ENCODE results near the gene HTR1D. TPM values are rescaled to one million over a fixed set of nuclear protein-coding genes. Genes with fewer than 3 reads are reported as not detected.

Gene HTR1D
- total and polyA plus RNA-seq, 4 donors, result 0.05 TPM; not detected in 3

GRCh38 chr1:23149114-23149513, 68.2 kb downstream of the HTR1D start:
- Histone ChIP-seq H3K9ac (ENCODE audit: low read depth in 1 of 2, low read length in 2 of 2) (no peak overlapping the region), H3K4me3 (ENCODE audit: low read depth in 1 of 3, low read length in 3 of 3) (no peak overlapping the region), H3K36me3 (ENCODE audit: control insufficient read depth in 4 of 4, insufficient read depth in 3 of 4, low read depth in 1 of 4, low read length in 3 of 4) (no peaks in the 10 kb centered on the region), H3K27me3 (ENCODE audit: control insufficient read depth in 4 of 4, insufficient read depth in 4 of 4, low read length in 3 of 4) (no peaks in the 10 kb centered on the region), H3K4me1 (ENCODE audit: control insufficient read depth in 4 of 4, insufficient read depth in 4 of 4, low read length in 3 of 4) (peaks cover 8 to 25% (median 21%) of the 10 kb centered on the region in 4 donors), H3K27ac (ENCODE audit: low read depth in 1 of 2, low read length in 2 of 2) (peak overlapping the region in 1 of 2 donors; percentile 3), H3K9me3 (ENCODE audit: control insufficient read depth in 4 of 4, low read length in 3 of 4) (no peaks in the 10 kb centered on the region)
- 8% methylated on average over 1 of the region's 1 CpG for WGBS
- DNase-seq (ENCODE audit: low spot score), result no peak
- peak; percentile 48 for TF ChIP-seq MAX (IDR thresholded peaks at IDR 0.05)
- TF ChIP-seq TAF1 (conservative IDR thresholded peaks at IDR 0.05), result no peak
- no peak for TF ChIP-seq EGR1 (IDR thresholded peaks at IDR 0.05; ENCODE audit: low read depth in 2 of 2)
- no peak for TF ChIP-seq GABPA (IDR thresholded peaks at IDR 0.05 in 1 of 2, conservative IDR thresholded peaks at IDR 0.05 in 1 of 2)
- TF ChIP-seq YY1 (IDR thresholded peaks at IDR 0.05), result peak; percentile 47
- peak; percentile 81 to 87 for TF ChIP-seq HNF4A (conservative IDR thresholded peaks at IDR 0.05)
- peak; percentile 54 for TF ChIP-seq HNF4G (IDR thresholded peaks at IDR 0.05)
- TF ChIP-seq RXRA (IDR thresholded peaks at IDR 0.05), result peak; percentile 37 to 44
- peak; percentile 53 for TF ChIP-seq FOXA2 (IDR thresholded peaks at IDR 0.05)
- TF ChIP-seq NR2F2 (IDR thresholded peaks at IDR 0.05), result no peak
- no peak for TF ChIP-seq CTCF (IDR thresholded peaks at IDR 0.05; ENCODE audit: low read depth, low read length, missing input control)
- peak; percentile 73 for TF ChIP-seq SP1 (IDR thresholded peaks at IDR 0.05)
- no peak for TF ChIP-seq ZBTB33 (IDR thresholded peaks at IDR 0.05)
- TF ChIP-seq FOXA1 (IDR thresholded peaks at IDR 0.05), result no peak
- TF ChIP-seq JUND (IDR thresholded peaks at IDR 0.05), result peak; percentile 32 to 48
- peak; percentile 21 for TF ChIP-seq REST (IDR thresholded peaks at IDR 0.05)
- peak in 1 of 2 donors; percentile 13 for TF ChIP-seq RAD21 (IDR thresholded peaks at IDR 0.05)

GRCh38 chr1:23148084-23148483, 69.2 kb downstream of the HTR1D start:
- H3K36me3 ChIP-seq (ENCODE audit: control insufficient read depth in 4 of 4, insufficient read depth in 3 of 4, low read depth in 1 of 4, low read length in 3 of 4), result no peaks in the 10 kb centered on the region
- no peaks in the 10 kb centered on the region for H3K27me3 ChIP-seq (ENCODE audit: control insufficient read depth in 4 of 4, insufficient read depth in 4 of 4, low read length in 3 of 4)
- H3K9me3 ChIP-seq (ENCODE audit: control insufficient read depth in 4 of 4, low read length in 3 of 4), result no peaks in the 10 kb centered on the region
- peaks cover 8 to 25% (median 21%) of the 10 kb centered on the region in 4 donors for H3K4me1 ChIP-seq (ENCODE audit: control insufficient read depth in 4 of 4, insufficient read depth in 4 of 4, low read length in 3 of 4)
- DNase-seq (ENCODE audit: low spot score), result no peak
- no peak for TF ChIP-seq NR2F2 (IDR thresholded peaks at IDR 0.05)
- TF ChIP-seq CTCF (IDR thresholded peaks at IDR 0.05; ENCODE audit: low read depth, low read length, missing input control), result no peak
- TF ChIP-seq YY1 (IDR thresholded peaks at IDR 0.05), result no peak
- TF ChIP-seq HNF4G (IDR thresholded peaks at IDR 0.05), result no peak
- no peak for TF ChIP-seq RAD21 (IDR thresholded peaks at IDR 0.05)
- 78% methylated on average over 4 of the region's 4 CpGs for WGBS
- H3K9ac ChIP-seq (ENCODE audit: low read depth in 1 of 2, low read length in 2 of 2), result no peak overlapping the region
- H3K27ac ChIP-seq (ENCODE audit: low read depth in 1 of 2, low read length in 2 of 2), result no peak overlapping the region
- H3K4me3 ChIP-seq (ENCODE audit: low read depth in 1 of 3, low read length in 3 of 3), result no peak overlapping the region
